ENCODE results near the gene MGAT5.

MGAT5 gene

GRCh38 chr2:134449751-134450513 lies 196.1 kb downstream of the MGAT5 start:
- no peak for DNase-seq (ENCODE audit: low spot score)

- no peak for DNase-seq (ENCODE audit: low spot score)
Observed at GRCh38 chr2:134451347-134451630, 197.4 kb downstream of the MGAT5 start.

GRCh38 chr2:134452042-134452733 lies 198.3 kb downstream of the MGAT5 start:
- no peak for DNase-seq (ENCODE audit: low spot score)

- no peak for DNase-seq (ENCODE audit: low spot score)
Observed at GRCh38 chr2:134453476-134453875, 199.6 kb downstream of the MGAT5 start.

GRCh38 chr2:134453973-134454372 lies 200.1 kb downstream of the MGAT5 start:
- no peak for DNase-seq (ENCODE audit: low spot score)

GRCh38 chr2:134454426-134454825 lies 200.6 kb downstream of the MGAT5 start:
- DNase-seq (ENCODE audit: low spot score) = no peak

GRCh38 chr2:134454931-134455330 lies 201.1 kb downstream of the MGAT5 start:
- DNase-seq (ENCODE audit: low spot score) = no peak

GRCh38 chr2:134455426-134455825 lies 201.6 kb downstream of the MGAT5 start:
- no peak for DNase-seq (ENCODE audit: low spot score)

GRCh38 chr2:134457353-134457752 lies 203.5 kb downstream of the MGAT5 start:
- no peak for DNase-seq (ENCODE audit: low spot score)

GRCh38 chr2:134457765-134458472 lies 204.0 kb downstream of the MGAT5 start:
- DNase-seq (ENCODE audit: low spot score) = no peak

- DNase-seq (ENCODE audit: low spot score) = no peak
Observed at GRCh38 chr2:134458473-134458853, 204.6 kb downstream of the MGAT5 start.

- no peak for DNase-seq (ENCODE audit: low spot score)
Observed at GRCh38 chr2:134458950-134459349, 205.1 kb downstream of the MGAT5 start.

GRCh38 chr2:134459706-134460406 lies 206.0 kb downstream of the MGAT5 start:
- DNase-seq (ENCODE audit: low spot score) = no peak

GRCh38 chr2:134460583-134460998 lies 206.7 kb downstream of the MGAT5 start:
- no peak for DNase-seq (ENCODE audit: low spot score)

- no peak for DNase-seq (ENCODE audit: low spot score)
Observed at GRCh38 chr2:134461511-134461910, 207.6 kb downstream of the MGAT5 start.

GRCh38 chr2:134462275-134462674 lies 208.4 kb downstream of the MGAT5 start:
- no peak for DNase-seq (ENCODE audit: low spot score)

GRCh38 chr2:134462791-134463698 lies 209.2 kb downstream of the MGAT5 start:
- no peak for DNase-seq (ENCODE audit: low spot score)

- no peak for DNase-seq (ENCODE audit: low spot score)
Observed at GRCh38 chr2:134463699-134464022, 209.8 kb downstream of the MGAT5 start.

- no peak for DNase-seq (ENCODE audit: low spot score)
Observed at GRCh38 chr2:134465228-134466105, 211.6 kb downstream of the MGAT5 start.

GRCh38 chr2:134466141-134466540 lies 212.3 kb downstream of the MGAT5 start:
- DNase-seq (ENCODE audit: low spot score) = no peak

GRCh38 chr2:134468164-134468563 lies 214.3 kb downstream of the MGAT5 start:
- DNase-seq (ENCODE audit: low spot score) = no peak
